Measurements from ENCODE around the gene PFKFB3. TPM values are rescaled to one million over a fixed set of nuclear protein-coding genes. Genes with fewer than 3 reads are reported as not detected.

PFKFB3 gene
- total RNA-seq, 2 donors from 2014 or later: 31.2 to 34.5 TPM

DNA sequence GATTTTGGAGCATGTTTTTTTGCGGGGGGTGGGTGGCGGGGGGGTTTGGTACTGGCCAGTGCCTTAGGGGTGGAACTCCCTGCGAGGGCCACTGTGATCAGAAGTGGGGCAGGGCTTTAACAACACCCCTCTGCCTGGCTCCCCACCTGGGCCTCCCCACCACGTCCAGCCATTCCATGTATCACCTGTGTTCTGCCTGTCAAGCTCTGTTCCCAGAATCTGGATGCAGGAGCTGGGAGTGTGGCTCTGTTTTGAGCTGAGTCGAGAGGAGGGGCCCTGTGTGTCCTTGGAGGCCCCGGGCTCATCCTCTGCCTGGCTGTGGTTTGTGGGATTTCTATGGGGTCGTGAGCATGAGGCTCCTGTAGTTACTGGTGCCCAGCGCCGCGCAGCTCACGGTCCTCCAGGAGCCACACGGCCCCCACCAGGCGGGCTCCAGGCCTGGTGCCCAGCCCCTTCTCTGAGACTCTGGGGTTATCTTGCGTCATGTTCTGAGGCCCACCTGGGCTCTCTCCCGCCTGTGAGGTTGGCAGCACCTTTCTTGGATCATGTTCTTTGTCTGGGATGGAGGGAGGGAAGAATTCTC lies 29.6 kb downstream of the PFKFB3 start:
- H3K27me3 ChIP-seq (ENCODE audit: control insufficient read depth, insufficient read depth, low read length, poor library complexity, severe bottlenecking): no peaks in the 10 kb centered on the region
- H3K9ac ChIP-seq (ENCODE audit: extremely low read depth, low read length, poor library complexity, severe bottlenecking): no peak overlapping the region
- no peak overlapping the region for H3K27ac ChIP-seq (ENCODE audit: low read depth, low read length)
- H3K4me1 ChIP-seq (ENCODE audit: control insufficient read depth, insufficient read depth, low read length): no peaks in the 10 kb centered on the region
- no peak for TF ChIP-seq CTCF (conservative IDR thresholded peaks at IDR 0.05)
- H3K36me3 Mint-ChIP-seq (ENCODE audit: low read depth): peaks cover 66% of the 10 kb centered on the region
- peaks cover 55% of the 10 kb centered on the region for H3K36me3 ChIP-seq (ENCODE audit: control insufficient read depth, insufficient read depth, low read length)
- no peaks in the 10 kb centered on the region for H3K4me1 Mint-ChIP-seq
- H3K4me3 ChIP-seq (ENCODE audit: low read length): no peak overlapping the region
- DNase-seq: no peak
- no peaks in the 10 kb centered on the region for H3K9me3 ChIP-seq (ENCODE audit: control insufficient read depth, low read length)
- H3K27me3 Mint-ChIP-seq (ENCODE audit: insufficient read depth): no peaks in the 10 kb centered on the region
- no peaks in the 10 kb centered on the region for H3K9me3 Mint-ChIP-seq
- 95 to 96% methylated on average over 7 to 15 of the region's 15 CpGs for WGBS, 2 experiments (ENCODE audit: insufficient coverage in 1 of 2, insufficient read length in 1 of 2)
- H3K4me3 Mint-ChIP-seq: no peak overlapping the region
- no peak overlapping the region for H3K27ac Mint-ChIP-seq

DNA sequence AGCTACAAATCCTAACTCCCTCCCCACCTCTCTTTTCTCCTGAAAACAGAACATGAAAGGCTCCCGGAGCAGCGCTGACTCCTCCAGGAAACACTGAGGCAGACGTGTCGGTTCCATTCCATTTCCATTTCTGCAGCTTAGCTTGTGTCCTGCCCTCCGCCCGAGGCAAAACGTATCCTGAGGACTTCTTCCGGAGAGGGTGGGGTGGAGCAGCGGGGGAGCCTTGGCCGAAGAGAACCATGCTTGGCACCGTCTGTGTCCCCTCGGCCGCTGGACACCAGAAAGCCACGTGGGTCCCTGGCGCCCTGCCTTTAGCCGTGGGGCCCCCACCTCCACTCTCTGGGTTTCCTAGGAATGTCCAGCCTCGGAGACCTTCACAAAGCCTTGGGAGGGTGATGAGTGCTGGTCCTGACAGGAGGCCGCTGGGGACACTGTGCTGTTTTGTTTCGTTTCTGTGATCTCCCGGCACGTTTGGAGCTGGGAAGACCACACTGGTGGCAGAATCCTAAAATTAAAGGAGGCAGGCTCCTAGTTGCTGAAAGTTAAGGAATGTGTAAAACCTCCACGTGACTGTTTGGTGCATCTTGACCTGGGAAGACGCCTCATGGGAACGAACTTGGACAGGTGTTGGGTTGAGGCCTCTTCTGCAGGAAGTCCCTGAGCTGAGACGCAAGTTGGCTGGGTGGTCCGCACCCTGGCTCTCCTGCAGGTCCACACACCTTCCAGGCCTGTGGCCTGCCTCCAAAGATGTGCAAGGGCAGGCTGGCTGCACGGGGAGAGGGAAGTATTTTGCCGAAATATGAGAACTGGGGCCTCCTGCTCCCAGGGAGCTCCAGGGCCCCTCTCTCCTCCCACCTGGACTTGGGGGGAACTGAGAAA lies 30.4 kb downstream of the PFKFB3 start:
- Mint-ChIP-seq H3K27ac (no peak overlapping the region), H3K27me3 (ENCODE audit: insufficient read depth) (no peaks in the 10 kb centered on the region), H3K4me1 (no peaks in the 10 kb centered on the region), H3K9me3 (no peaks in the 10 kb centered on the region), H3K4me3 (no peak overlapping the region), H3K36me3 (ENCODE audit: low read depth) (peaks cover 59% of the 10 kb centered on the region)
- no peak for DNase-seq
- H3K9me3 ChIP-seq (ENCODE audit: control insufficient read depth, low read length): no peaks in the 10 kb centered on the region
- 90 to 93% methylated on average over 25 to 28 of the region's 28 CpGs for WGBS, 2 experiments (ENCODE audit: insufficient coverage in 1 of 2, insufficient read length in 1 of 2)
- no peak overlapping the region for H3K27ac ChIP-seq (ENCODE audit: low read depth, low read length)
- H3K4me1 ChIP-seq (ENCODE audit: control insufficient read depth, insufficient read depth, low read length): no peaks in the 10 kb centered on the region
- no peak overlapping the region for H3K9ac ChIP-seq (ENCODE audit: extremely low read depth, low read length, poor library complexity, severe bottlenecking)
- no peak for TF ChIP-seq CTCF (conservative IDR thresholded peaks at IDR 0.05)
- H3K4me3 ChIP-seq (ENCODE audit: low read length): no peak overlapping the region
- no peaks in the 10 kb centered on the region for H3K27me3 ChIP-seq (ENCODE audit: control insufficient read depth, insufficient read depth, low read length, poor library complexity, severe bottlenecking)
- peaks cover 48% of the 10 kb centered on the region for H3K36me3 ChIP-seq (ENCODE audit: control insufficient read depth, insufficient read depth, low read length)

GRCh38 chr10:6233725-6234277 lies 31.1 kb downstream of the PFKFB3 start:
- H3K27me3 ChIP-seq (ENCODE audit: control insufficient read depth, insufficient read depth, low read length, poor library complexity, severe bottlenecking): no peaks in the 10 kb centered on the region
- no peak overlapping the region for H3K27ac Mint-ChIP-seq
- 94 to 95% methylated on average over 9 to 11 of the region's 11 CpGs for WGBS, 2 experiments (ENCODE audit: insufficient coverage in 1 of 2, insufficient read length in 1 of 2)
- H3K4me3 Mint-ChIP-seq: no peak overlapping the region
- H3K9ac ChIP-seq (ENCODE audit: extremely low read depth, low read length, poor library complexity, severe bottlenecking): no peak overlapping the region
- no peak overlapping the region for H3K27ac ChIP-seq (ENCODE audit: low read depth, low read length)
- H3K4me1 ChIP-seq (ENCODE audit: control insufficient read depth, insufficient read depth, low read length): no peaks in the 10 kb centered on the region
- DNase-seq: no peak
- H3K4me3 ChIP-seq (ENCODE audit: low read length): no peak overlapping the region
- peaks cover 3% of the 10 kb centered on the region for H3K9me3 ChIP-seq (ENCODE audit: control insufficient read depth, low read length)
- H3K27me3 Mint-ChIP-seq (ENCODE audit: insufficient read depth): no peaks in the 10 kb centered on the region
- no peaks in the 10 kb centered on the region for H3K4me1 Mint-ChIP-seq
- peaks cover 54% of the 10 kb centered on the region for H3K36me3 Mint-ChIP-seq (ENCODE audit: low read depth)
- peaks cover 3% of the 10 kb centered on the region for H3K9me3 Mint-ChIP-seq
- no peak for TF ChIP-seq CTCF (conservative IDR thresholded peaks at IDR 0.05)
- peaks cover 46% of the 10 kb centered on the region for H3K36me3 ChIP-seq (ENCODE audit: control insufficient read depth, insufficient read depth, low read length)
